WTC11 (cell line): ENCODE measurements around the gene PAF1. TPM values are rescaled to one million over a fixed set of nuclear protein-coding genes. Genes with fewer than 3 reads are reported as not detected.
A peak's percentile ranks its signal among the peaks of the same experiment; 100 is the strongest.

Experiments used
- ATAC-seq: fragments of 200-7000 bp; cut with Tn5 transposase; 2 replicates; pipeline ENCODE4 v1.10.0; 2021; ENCODE audit warnings: mild to moderate bottlenecking, moderate library complexity
- CTCF ChIA-PET: fragments of 300-600 bp; sonication (Branson Sonifier 250); formaldehyde crosslinking; loops from one replicate; lab custom pipeline; 2021; ENCODE audit warnings: antibody characterized with exemption; lab: Charles Lee
- POLR2A ChIA-PET: fragments of 350-600 bp; sonication (Branson Sonifier 250); formaldehyde crosslinking; loops from one replicate; lab custom pipeline; 2021; ENCODE audit warnings: antibody characterized with exemption; lab: Charles Lee
- DNase-seq: peaks from one replicate; pipeline ENCODE4 v3.0.0; 2021; ENCODE audit warnings: low spot score
- H3K27ac Mint-ChIP-seq: 2 replicates; pipeline ENCODE4 v1.8.0; 2021; ENCODE audit warnings: mixed read lengths
- H3K27me3 Mint-ChIP-seq: 2 replicates; pipeline ENCODE4 v1.8.0; 2021; ENCODE audit warnings: low read depth, mild to moderate bottlenecking, moderate library complexity, mixed read lengths
- H3K36me3 Mint-ChIP-seq: 2 replicates; pipeline ENCODE4 v1.8.0; 2021; ENCODE audit warnings: mixed read lengths
- H3K4me1 Mint-ChIP-seq: 2 replicates; pipeline ENCODE4 v1.8.0; 2022; ENCODE audit warnings: mixed read lengths
- H3K4me3 Mint-ChIP-seq: 2 replicates; pipeline ENCODE4 v1.8.0; 2021; ENCODE audit warnings: mild to moderate bottlenecking, moderate library complexity, mixed read lengths
- H3K9me3 Mint-ChIP-seq: 2 replicates; pipeline ENCODE4 v1.8.0; 2021; ENCODE audit warnings: mixed read lengths
- ATF1 ChIP-seq: sonication (generic); formaldehyde crosslinking; IDR thresholded peaks from 2 replicates; pipeline ENCODE4 v1.8.1; 2023; ENCODE audit warnings: mild to moderate bottlenecking, moderate library complexity, missing genetic modification reagents
- ELF4 ChIP-seq: sonication (generic); formaldehyde crosslinking; IDR thresholded peaks from 2 replicates; pipeline ENCODE4 v1.8.1; 2022; ENCODE audit warnings: low read depth, mild to moderate bottlenecking, moderate library complexity, missing genetic modification reagents
- JAZF1 ChIP-seq: fragments of 250-450 bp; sonication (Bioruptor Pico); IDR thresholded peaks from 2 replicates; pipeline ENCODE4 v1.9.0; 2021; ENCODE audit warnings: moderate library complexity, mild to moderate bottlenecking, inconsistent platforms
- NFE2L1 ChIP-seq: sonication (generic); formaldehyde crosslinking; IDR thresholded peaks from 2 replicates; pipeline ENCODE4 v1.8.1; 2023; ENCODE audit warnings: missing genetic modification reagents
- RORB ChIP-seq: fragments of 250-450 bp; sonication (Bioruptor Pico); IDR thresholded peaks from 2 replicates; pipeline ENCODE4 v1.9.0; 2021; ENCODE audit warnings: mild to moderate bottlenecking
- SMAD4 ChIP-seq: sonication (generic); formaldehyde crosslinking; IDR thresholded peaks from 2 replicates; pipeline ENCODE4 v1.8.0; 2022; ENCODE audit warnings: mild to moderate bottlenecking, missing genetic modification reagents
- TCF7 ChIP-seq: sonication (generic); formaldehyde crosslinking; IDR thresholded peaks from 2 replicates; pipeline ENCODE4 v1.8.0; 2022; ENCODE audit warnings: mild to moderate bottlenecking, low read depth, missing genetic modification reagents, moderate library complexity
- ZNF121 ChIP-seq: sonication (generic); formaldehyde crosslinking; IDR thresholded peaks from 2 replicates; pipeline ENCODE4 v1.8.0; 2023; ENCODE audit warnings: missing genetic modification reagents
- ZNF138 ChIP-seq: sonication (generic); formaldehyde crosslinking; conservative IDR thresholded peaks from 2 replicates; pipeline ENCODE4 v1.8.1; 2022; ENCODE audit warnings: mild to moderate bottlenecking, moderate library complexity, missing genetic modification reagents
- ZNF317 ChIP-seq: sonication (generic); formaldehyde crosslinking; IDR thresholded peaks from 2 replicates; pipeline ENCODE4 v1.8.1; 2023; ENCODE audit warnings: low read depth, mild to moderate bottlenecking, moderate library complexity, missing genetic modification reagents, borderline replicate concordance
- ZNF396 ChIP-seq: fragments of 250-450 bp; sonication (Bioruptor Pico); IDR thresholded peaks from 2 replicates; pipeline ENCODE4 v1.8.0; 2021; ENCODE audit warnings: mild to moderate bottlenecking, moderate library complexity, borderline replicate concordance
- total RNA-seq: library from RNA; stranded (reverse); gene quantifications from 3 replicates; pipeline ENCODE4 v1.2.3, GENCODE V29; 2021
- TF ChIP-seq, protein P1 (sequence below): sonication (generic); formaldehyde crosslinking; IDR thresholded peaks from 2 replicates; pipeline ENCODE4 v1.8.0; 2022; ENCODE audit warnings: mild to moderate bottlenecking, missing genetic modification reagents
- TF ChIP-seq, protein P2 (sequence below): sonication (generic); formaldehyde crosslinking; conservative IDR thresholded peaks from 2 replicates; pipeline ENCODE4 v1.8.1; 2023; ENCODE audit warnings: mild to moderate bottlenecking, low read depth, missing genetic modification reagents, moderate library complexity
- TF ChIP-seq, protein P3 (sequence below): fragments of 250-450 bp; sonication (Bioruptor Pico); conservative IDR thresholded peaks from 2 replicates; pipeline ENCODE4 v1.9.0; 2021; ENCODE audit warnings: mild to moderate bottlenecking
- TF ChIP-seq, protein P4 (sequence below): sonication (generic); formaldehyde crosslinking; conservative IDR thresholded peaks from 2 replicates; pipeline ENCODE4 v1.8.1; 2022; ENCODE audit warnings: mild to moderate bottlenecking, missing genetic modification reagents
- TF ChIP-seq, protein P5 (sequence below): fragments of 250-450 bp; sonication (Bioruptor Pico); IDR thresholded peaks from 2 replicates; pipeline ENCODE4 v1.9.0; 2021; ENCODE audit warnings: mild to moderate bottlenecking
- TF ChIP-seq, protein P6 (sequence below): sonication (generic); formaldehyde crosslinking; IDR thresholded peaks from 2 replicates; pipeline ENCODE4 v1.8.1; 2023; ENCODE audit warnings: mild to moderate bottlenecking, missing genetic modification reagents
- TF ChIP-seq, protein P7 (sequence below): sonication (generic); formaldehyde crosslinking; IDR thresholded peaks from 2 replicates; pipeline ENCODE4 v1.8.0; 2022; ENCODE audit warnings: missing genetic modification reagents

Gene PAF1
- total RNA-seq, 1 experiment from 2014 or later = 27.8 TPM

DNA sequence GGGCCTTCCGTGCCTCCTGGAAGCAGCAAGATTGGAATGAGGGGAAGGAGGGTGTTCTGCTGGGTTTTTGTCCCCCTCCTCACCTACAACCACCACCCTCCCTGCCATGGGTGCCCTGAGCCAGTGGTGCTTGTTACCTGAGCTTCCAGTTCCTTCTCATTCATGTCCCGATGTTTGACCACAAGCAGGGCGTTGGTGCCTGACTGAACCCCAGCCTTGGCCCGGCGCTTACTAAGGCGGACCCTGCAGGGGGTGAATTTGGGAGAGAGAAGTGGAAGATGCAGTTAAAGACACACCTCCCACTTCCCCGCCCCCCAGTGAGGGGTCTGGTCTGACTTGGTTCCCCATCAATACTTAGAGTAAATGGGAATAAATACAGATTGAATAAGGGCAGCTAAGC is 4.3 kb downstream of the PAF1 start:
- Mint-ChIP-seq H3K9me3 (no peaks in the 10 kb centered on the region), H3K27ac (0 out of 2 replicates have a peak overlapping the region, but pooled peaks have one; percentile 19), H3K27me3 (no peaks in the 10 kb centered on the region; the same call in 1 of the 2 replicates), H3K4me1 (peaks cover 16% of the 10 kb centered on the region), H3K36me3 (peaks cover 63% of the 10 kb centered on the region), H3K4me3 (no peak overlapping the region)
- no peak for DNase-seq
- ATAC-seq = no peak
- CTCF ChIA-PET = no interaction called here
- TF ChIP-seq, protein P1, sequence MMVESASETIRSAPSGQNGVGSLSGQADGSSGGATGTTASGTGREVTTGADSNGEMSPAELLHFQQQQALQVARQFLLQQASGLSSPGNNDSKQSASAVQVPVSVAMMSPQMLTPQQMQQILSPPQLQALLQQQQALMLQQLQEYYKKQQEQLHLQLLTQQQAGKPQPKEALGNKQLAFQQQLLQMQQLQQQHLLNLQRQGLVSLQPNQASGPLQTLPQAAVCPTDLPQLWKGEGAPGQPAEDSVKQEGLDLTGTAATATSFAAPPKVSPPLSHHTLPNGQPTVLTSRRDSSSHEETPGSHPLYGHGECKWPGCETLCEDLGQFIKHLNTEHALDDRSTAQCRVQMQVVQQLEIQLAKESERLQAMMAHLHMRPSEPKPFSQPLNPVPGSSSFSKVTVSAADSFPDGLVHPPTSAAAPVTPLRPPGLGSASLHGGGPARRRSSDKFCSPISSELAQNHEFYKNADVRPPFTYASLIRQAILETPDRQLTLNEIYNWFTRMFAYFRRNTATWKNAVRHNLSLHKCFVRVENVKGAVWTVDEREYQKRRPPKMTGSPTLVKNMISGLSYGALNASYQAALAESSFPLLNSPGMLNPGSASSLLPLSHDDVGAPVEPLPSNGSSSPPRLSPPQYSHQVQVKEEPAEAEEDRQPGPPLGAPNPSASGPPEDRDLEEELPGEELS (CRISPR knock-in tag) = no peak
- TF ChIP-seq, protein P2, sequence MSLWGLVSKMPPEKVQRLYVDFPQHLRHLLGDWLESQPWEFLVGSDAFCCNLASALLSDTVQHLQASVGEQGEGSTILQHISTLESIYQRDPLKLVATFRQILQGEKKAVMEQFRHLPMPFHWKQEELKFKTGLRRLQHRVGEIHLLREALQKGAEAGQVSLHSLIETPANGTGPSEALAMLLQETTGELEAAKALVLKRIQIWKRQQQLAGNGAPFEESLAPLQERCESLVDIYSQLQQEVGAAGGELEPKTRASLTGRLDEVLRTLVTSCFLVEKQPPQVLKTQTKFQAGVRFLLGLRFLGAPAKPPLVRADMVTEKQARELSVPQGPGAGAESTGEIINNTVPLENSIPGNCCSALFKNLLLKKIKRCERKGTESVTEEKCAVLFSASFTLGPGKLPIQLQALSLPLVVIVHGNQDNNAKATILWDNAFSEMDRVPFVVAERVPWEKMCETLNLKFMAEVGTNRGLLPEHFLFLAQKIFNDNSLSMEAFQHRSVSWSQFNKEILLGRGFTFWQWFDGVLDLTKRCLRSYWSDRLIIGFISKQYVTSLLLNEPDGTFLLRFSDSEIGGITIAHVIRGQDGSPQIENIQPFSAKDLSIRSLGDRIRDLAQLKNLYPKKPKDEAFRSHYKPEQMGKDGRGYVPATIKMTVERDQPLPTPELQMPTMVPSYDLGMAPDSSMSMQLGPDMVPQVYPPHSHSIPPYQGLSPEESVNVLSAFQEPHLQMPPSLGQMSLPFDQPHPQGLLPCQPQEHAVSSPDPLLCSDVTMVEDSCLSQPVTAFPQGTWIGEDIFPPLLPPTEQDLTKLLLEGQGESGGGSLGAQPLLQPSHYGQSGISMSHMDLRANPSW (CRISPR knock-in tag) = no peak
- TF ChIP-seq JAZF1 (CRISPR knock-in tag) = no peak
- TF ChIP-seq, protein P3, sequence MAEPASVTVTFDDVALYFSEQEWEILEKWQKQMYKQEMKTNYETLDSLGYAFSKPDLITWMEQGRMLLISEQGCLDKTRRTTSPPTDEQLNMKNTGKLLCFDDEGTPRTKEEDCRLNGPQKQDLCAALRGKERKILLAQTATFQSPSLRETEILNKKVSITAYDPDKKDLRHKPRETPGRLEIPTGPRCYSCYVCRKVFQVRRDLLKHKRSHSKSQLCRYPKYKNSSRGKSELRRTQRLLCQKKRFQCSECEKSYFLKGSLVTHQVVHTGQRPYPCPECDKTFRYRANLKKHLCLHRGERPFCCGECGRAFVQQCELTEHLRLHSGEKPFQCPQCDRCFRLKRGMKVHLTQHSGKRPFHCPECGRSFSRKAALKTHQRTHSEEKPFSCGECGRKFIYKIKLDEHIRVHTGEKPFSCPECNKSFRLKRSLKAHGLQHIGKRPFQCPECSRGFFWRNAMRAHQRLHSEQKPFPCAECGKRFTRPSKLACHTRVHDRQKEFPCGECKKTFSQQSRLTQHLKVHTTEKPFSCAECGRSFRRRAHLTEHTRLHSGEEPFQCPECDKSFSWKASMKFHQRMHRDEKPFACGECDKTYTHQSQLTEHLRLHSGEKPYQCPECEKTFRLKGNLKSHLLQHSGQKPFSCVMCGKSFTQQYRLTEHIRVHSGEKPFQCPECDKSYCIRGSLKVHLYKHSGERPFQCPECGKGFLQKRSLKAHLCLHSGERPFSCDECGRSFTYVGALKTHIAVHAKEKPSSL = no peak
- TF ChIP-seq, protein P4, sequence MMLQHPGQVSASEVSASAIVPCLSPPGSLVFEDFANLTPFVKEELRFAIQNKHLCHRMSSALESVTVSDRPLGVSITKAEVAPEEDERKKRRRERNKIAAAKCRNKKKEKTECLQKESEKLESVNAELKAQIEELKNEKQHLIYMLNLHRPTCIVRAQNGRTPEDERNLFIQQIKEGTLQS = no peak
- TF ChIP-seq ZNF121 (CRISPR knock-in tag) = no peak
- POLR2A ChIA-PET = no interaction called here

DNA sequence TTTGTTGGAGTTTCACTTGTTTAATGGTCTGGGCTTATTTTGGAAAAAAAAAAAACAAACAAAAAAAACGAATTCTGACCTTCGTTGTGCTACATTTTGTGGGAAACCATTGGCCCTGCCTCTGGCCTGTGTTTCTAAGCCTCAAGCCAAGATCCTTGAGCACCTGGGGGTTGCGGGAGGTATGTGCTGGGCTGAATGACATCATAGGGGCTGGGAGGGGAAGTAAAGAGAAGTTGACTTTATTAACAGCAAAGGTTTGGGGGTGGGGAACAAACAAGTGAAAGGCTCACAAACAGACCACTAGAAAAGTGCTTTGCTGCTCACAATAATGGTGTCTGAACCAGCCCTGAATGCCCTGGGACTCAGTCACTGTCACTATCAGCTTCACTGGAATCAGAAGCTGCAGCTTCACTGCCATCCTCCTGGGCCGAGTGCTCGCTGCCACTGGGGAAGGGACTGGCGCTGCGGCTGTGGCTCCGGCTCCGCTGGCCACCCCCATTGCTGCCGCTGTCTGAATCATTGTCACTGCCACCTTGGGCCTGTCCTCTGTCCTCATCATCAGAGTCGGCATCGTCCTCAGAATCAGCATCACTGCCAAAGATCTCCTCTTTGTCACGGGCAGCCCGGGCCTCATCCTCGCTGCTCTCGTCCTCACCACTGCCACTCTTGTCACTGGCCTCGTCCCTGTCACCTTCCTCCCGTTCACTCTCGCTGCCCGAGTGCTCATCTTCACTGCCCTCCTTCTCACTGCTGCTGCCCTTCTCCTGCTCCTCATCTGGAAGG is 5.1 kb downstream of the PAF1 start:
- H3K36me3 Mint-ChIP-seq = peaks cover 67% of the 10 kb centered on the region
- H3K9me3 Mint-ChIP-seq = no peaks in the 10 kb centered on the region
- H3K27me3 Mint-ChIP-seq = no peaks in the 10 kb centered on the region; the same call in 1 of the 2 replicates
- ATAC-seq = no peak
- ChIA-PET POLR2A (interaction anchor here (1.2 kb wide), 1 partner anchor 50 kb away, joined by 3 read pairs; the partner anchor contains the start of gene RPS16), CTCF (interaction anchor here (0.7 kb wide), 1 partner anchor 12 kb away, joined by 4 read pairs; no protein-coding TSS in a partner anchor)
- DNase-seq = no peak
- H3K4me3 Mint-ChIP-seq = no peak overlapping the region
- H3K27ac Mint-ChIP-seq = peak overlapping the region; percentile 60; the same call in 1 of the 2 replicates
- H3K4me1 Mint-ChIP-seq = peaks cover 13% of the 10 kb centered on the region
- TF ChIP-seq SMAD4 (CRISPR knock-in tag) (no peak), ATF1 (no peak), ZNF396 (CRISPR knock-in tag) (no peak), TCF7 (CRISPR knock-in tag) (no peak), NFE2L1 (CRISPR knock-in tag) (no peak), ZNF138 (CRISPR knock-in tag) (no peak), ZNF317 (CRISPR knock-in tag) (no peak), RORB (no peak), ELF4 (CRISPR knock-in tag) (no peak)
- TF ChIP-seq, protein P5, sequence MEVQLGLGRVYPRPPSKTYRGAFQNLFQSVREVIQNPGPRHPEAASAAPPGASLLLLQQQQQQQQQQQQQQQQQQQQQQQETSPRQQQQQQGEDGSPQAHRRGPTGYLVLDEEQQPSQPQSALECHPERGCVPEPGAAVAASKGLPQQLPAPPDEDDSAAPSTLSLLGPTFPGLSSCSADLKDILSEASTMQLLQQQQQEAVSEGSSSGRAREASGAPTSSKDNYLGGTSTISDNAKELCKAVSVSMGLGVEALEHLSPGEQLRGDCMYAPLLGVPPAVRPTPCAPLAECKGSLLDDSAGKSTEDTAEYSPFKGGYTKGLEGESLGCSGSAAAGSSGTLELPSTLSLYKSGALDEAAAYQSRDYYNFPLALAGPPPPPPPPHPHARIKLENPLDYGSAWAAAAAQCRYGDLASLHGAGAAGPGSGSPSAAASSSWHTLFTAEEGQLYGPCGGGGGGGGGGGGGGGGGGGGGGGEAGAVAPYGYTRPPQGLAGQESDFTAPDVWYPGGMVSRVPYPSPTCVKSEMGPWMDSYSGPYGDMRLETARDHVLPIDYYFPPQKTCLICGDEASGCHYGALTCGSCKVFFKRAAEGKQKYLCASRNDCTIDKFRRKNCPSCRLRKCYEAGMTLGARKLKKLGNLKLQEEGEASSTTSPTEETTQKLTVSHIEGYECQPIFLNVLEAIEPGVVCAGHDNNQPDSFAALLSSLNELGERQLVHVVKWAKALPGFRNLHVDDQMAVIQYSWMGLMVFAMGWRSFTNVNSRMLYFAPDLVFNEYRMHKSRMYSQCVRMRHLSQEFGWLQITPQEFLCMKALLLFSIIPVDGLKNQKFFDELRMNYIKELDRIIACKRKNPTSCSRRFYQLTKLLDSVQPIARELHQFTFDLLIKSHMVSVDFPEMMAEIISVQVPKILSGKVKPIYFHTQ = no peak
- TF ChIP-seq, protein P6, sequence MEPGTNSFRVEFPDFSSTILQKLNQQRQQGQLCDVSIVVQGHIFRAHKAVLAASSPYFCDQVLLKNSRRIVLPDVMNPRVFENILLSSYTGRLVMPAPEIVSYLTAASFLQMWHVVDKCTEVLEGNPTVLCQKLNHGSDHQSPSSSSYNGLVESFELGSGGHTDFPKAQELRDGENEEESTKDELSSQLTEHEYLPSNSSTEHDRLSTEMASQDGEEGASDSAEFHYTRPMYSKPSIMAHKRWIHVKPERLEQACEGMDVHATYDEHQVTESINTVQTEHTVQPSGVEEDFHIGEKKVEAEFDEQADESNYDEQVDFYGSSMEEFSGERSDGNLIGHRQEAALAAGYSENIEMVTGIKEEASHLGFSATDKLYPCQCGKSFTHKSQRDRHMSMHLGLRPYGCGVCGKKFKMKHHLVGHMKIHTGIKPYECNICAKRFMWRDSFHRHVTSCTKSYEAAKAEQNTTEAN (CRISPR knock-in tag) = no peak
- TF ChIP-seq, protein P7, sequence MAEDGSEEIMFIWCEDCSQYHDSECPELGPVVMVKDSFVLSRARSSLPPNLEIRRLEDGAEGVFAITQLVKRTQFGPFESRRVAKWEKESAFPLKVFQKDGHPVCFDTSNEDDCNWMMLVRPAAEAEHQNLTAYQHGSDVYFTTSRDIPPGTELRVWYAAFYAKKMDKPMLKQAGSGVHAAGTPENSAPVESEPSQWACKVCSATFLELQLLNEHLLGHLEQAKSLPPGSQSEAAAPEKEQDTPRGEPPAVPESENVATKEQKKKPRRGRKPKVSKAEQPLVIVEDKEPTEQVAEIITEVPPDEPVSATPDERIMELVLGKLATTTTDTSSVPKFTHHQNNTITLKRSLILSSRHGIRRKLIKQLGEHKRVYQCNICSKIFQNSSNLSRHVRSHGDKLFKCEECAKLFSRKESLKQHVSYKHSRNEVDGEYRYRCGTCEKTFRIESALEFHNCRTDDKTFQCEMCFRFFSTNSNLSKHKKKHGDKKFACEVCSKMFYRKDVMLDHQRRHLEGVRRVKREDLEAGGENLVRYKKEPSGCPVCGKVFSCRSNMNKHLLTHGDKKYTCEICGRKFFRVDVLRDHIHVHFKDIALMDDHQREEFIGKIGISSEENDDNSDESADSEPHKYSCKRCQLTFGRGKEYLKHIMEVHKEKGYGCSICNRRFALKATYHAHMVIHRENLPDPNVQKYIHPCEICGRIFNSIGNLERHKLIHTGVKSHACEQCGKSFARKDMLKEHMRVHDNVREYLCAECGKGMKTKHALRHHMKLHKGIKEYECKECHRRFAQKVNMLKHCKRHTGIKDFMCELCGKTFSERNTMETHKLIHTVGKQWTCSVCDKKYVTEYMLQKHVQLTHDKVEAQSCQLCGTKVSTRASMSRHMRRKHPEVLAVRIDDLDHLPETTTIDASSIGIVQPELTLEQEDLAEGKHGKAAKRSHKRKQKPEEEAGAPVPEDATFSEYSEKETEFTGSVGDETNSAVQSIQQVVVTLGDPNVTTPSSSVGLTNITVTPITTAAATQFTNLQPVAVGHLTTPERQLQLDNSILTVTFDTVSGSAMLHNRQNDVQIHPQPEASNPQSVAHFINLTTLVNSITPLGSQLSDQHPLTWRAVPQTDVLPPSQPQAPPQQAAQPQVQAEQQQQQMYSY = no peak
